ENCODE data around the gene BCAP29. TPM values are rescaled to one million over a fixed set of nuclear protein-coding genes. Genes with fewer than 3 reads are reported as not detected.
"Not testable (repeated sequence)": the region's sequence is repeated elsewhere in the genome, so short reads cannot be mapped to it uniquely, and the experiment has no call there.

The BCAP29 gene, protein sequence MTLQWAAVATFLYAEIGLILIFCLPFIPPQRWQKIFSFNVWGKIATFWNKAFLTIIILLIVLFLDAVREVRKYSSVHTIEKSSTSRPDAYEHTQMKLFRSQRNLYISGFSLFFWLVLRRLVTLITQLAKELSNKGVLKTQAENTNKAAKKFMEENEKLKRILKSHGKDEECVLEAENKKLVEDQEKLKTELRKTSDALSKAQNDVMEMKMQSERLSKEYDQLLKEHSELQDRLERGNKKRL
- 10 to 100 TPM; 84.1 to 95.2 TPM for total RNA-seq
- long read RNA-seq, full-length matches to known transcripts = 113 of 144 reads
- long read RNA-seq, partial matches to known transcripts = 6 of 144 reads
- long read RNA-seq, other reads (novel, unspliced or antisense) = 25 of 144 reads

DNA sequence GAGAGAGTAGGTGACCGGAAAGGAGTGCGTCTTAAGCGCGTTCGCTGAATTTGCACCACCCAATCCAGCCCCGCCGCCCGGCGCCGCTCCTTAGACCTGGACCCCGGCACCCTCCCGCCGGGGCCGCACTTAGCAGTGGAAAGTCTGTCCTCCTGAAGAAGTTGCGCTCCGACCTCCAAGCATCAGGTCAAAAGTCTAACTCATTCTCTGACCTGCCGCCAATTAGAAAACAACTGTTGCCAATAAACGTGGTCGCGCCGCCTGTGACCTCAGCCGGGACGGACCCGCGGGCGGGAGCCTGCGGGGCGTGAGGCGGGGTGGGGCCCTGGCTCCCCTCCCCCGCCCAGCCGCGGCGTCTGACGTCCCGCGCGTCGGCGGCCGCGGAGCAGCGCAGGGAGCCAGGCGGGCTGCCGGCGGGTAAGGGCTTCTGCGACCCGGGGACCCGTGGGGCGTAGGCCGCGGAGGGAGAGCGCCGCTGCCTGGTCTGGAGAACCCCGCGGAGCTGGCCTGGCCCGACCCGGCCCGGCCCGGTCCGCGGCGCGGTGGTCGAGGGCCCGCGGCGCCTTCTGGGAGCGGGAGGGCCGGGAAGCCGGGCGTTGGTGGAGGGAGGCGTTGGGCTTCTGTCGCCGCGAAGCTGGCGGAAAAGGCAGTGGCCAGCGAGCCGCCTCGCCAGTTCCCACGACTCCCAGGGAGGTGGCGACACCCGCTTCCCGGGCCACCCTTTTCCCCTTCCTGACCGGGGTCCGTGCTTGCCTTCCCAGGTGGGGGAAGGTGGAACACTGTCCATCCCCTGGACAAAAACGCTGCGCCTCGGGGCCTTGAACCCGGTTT, at the start of gene BCAP29:
TSS of gene BCAP29 (plus strand) at position 362 of the 831 bp plus-strand sequence. CDS start 527 bp downstream, outside the sequence.
- ATAC-seq (peak; percentile 96 to 99), DNase-seq (peak; percentile 81)
- intact Hi-C loops (cut with DNase I) = no loop called here

DNA sequence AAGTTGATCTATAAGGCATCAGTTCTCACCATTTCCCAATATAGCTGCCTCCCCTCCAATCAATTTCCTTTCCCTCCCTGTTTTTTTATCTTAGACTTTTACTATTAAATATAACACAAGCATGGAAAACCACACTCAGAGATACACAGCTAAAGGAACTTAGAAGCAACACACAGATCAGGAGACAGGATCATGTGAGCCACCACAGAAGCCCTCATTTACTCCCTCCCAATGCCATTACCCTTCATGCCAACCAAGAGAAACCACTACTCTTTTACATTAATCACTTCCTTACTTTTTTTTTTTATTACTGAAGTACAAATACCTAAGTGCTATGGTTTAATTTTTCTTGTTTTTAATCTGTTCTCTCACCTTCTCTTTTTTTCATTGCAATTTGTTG, 49.3 kb upstream of the BCAP29 start:
- intact Hi-C loops (cut with DNase I) = no loop called here
- ATAC-seq = no peak
- no peak for DNase-seq

DNA sequence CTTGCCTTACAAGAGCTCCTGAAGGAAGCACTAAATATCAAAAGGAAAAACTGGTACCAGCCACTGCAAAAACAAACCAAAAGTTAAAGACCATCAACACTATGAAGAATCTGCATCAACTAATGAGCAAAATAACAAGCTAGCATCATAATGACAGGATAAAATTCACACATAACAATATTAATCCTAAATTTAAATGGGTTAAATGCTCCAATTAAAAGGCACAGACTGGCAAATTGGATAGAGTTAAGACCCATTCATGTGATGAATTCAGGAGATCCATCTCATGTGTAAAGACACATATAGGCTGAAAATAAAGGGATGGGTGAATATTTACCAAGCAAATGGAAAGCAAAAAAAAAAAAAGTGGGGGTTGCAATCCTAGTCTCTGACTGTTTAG, 45.9 kb upstream of the BCAP29 start:
- DNase-seq = no peak
- intact Hi-C loops (cut with DNase I) = no loop called here
- no peak for ATAC-seq

DNA sequence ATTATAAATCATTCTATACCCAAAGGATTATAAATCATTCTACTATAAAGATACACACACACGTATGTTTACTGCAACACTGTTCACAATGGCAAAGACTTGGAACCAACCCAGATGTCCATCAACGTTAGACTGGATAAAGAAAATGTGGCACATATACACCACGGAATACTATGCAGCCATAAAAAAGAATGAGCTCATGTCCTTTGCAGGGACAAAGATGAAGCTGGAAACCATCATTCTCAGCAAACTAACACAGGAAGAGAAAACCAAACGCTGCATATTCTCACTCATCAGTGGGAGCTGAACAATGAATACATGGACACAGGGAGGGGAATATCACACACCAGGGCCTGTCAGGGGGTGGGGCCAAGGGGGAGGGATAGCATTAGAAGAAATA, 42.8 kb upstream of the BCAP29 start:
- DNase-seq; ATAC-seq; intact Hi-C loops (cut with DNase I): not testable (repeated sequence)

DNA sequence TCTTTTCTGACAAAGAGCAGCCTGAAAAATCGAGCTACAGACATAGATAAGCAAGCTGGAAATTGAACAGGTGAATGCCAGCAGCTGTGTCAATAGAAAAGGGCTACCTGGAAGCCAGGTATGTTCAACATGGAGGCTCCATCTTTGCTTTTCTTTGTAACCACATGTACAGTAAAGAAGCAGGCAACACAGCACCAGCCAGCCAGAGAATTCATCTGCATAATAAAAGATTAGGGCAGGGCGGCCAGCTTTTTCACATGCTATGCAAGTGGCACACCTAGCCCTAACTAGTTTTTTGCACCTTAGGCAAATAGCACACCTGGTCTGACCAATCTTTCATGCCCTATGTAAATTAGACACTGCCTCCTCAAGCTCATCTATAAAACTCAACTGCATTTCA, 42.0 kb upstream of the BCAP29 start:
- intact Hi-C loops (cut with DNase I) = no loop called here
- DNase-seq = no peak
- no peak for ATAC-seq

DNA sequence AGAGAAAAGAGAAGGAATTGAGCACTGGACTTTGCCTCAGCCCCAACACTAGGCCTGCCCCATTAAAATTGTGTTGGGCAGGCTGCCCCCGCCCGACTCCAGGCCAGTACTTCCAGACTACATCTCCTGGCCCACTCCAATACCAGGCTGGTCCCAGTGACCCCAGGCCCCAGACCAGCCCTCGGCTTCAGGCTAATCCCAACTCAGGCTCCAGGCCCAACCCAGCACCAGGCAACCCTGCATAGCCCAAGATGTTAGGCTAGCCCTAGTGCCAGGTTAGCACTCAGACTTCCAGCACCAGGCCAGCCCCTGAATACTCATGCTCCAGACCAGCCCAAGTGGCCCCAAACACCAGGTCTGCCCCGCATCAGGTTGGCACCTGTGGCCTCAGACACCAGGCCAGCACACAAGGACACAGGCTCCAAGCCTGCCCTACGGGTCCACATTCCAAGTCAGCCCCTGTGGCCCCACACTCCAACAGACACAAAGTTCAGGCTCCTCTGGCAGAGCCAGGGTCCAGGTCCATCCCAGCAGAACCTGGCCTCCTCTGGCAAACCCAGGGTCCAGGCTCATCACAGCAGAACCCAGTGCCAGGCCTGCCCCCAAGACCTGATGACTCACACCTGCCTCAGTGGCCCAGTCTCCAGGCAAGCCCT, 36.6 kb upstream of the BCAP29 start:
- DNase-seq = no peak
- intact Hi-C loops (cut with DNase I) = no loop called here
- ATAC-seq = no peak

DNA sequence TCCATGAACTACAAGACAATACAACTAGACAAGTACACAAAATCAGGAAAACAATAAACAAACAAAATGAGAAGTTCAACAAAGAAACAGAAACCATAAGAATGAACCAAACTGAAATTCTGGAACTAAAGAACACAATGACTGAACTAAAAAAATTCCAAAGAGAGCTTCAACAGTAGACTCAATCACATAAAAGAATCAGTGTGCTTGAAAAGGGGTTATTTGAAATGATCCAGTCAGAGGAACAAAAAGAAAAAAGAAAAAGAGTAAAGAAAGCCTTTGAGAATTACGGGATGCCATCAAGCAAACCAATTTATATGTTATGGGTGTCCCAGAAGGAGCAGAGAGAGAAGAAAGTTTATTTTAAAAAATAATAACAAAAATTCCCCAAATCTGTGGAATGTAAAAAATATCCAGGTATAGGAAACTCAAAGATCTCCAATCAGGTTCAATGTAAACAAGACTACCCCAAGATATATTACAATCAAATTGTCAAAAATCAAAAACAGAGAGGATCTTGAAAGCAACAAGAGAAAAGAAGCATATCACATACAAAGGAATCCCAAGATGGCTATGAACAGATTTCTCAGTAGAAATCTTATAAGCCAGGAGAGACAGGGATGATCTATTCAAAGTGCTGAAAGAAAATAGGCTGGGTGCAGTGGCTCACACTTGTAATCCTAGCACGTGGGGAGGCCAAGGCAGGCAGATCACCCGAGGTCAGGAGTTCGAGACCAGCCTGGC, 35.0 kb upstream of the BCAP29 start:
- intact Hi-C loops (cut with DNase I) = no loop called here
- DNase-seq = no peak
- no peak for ATAC-seq

DNA sequence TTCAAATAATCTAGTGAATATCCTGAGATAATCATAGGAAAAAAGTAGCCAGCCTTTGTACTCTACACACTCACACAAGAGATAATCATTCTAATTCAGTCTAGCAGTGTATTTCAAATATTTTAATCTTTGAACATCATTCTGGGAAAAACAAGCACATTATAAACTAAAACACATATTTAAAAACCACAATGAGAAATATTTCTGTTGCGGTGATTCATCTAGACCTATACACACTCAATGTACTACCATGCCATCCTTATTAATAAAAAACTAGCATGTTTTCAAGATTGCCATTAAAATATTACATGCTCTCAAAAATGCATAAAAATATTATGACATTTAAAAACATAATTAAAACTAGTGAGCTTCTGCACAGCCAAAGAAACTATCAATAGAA, 28.1 kb upstream of the BCAP29 start:
- intact Hi-C loops (cut with DNase I) = no loop called here
- ATAC-seq (no peak), DNase-seq (no peak)

DNA sequence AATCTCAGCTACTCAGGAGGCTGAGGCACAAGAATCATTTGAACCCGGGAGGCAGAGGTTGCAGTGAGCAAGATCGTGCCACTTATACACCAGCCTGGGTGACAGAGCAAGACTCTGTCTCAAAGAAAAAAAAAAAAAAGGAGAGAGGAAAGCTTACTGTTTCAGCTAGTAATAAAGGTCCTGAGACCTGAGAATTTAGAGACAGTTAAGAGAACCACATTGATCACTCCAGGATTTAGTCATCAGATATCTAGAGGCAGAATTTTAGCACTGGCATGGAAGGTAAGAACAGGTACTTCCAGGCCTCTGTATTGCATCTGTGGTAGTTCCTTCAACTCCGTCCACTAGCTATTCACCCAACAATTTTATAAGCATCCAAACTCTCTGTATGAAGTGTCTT, 24.2 kb upstream of the BCAP29 start:
- DNase-seq (no peak), ATAC-seq (no peak)
- intact Hi-C loops (cut with DNase I) = no loop called here

DNA sequence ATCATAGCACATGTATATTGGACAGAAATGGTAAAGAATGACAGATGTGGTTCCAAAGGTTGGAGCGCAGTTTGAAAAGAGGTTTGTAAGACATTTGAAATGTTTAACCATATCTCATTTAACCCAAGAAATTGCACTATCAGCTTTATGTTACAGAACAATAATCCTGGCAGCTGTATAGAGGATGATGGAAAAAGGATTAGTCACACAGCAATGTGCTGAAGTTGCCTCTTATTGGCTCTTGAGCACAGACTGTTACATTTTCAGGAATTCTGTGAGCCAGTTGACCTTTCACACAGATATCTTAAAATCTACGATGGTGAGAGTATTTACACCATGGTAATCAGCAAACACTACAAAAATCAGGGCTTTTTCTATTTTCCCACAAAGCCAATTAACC, 20.2 kb upstream of the BCAP29 start:
- ATAC-seq = no peak
- DNase-seq = no peak
- intact Hi-C loops (cut with DNase I) = loop anchor here in 1 of 2 donors (5.0 to 10.0 kb wide), 2 partner anchors 78 to 355 kb away; no protein-coding TSS in a partner anchor

DNA sequence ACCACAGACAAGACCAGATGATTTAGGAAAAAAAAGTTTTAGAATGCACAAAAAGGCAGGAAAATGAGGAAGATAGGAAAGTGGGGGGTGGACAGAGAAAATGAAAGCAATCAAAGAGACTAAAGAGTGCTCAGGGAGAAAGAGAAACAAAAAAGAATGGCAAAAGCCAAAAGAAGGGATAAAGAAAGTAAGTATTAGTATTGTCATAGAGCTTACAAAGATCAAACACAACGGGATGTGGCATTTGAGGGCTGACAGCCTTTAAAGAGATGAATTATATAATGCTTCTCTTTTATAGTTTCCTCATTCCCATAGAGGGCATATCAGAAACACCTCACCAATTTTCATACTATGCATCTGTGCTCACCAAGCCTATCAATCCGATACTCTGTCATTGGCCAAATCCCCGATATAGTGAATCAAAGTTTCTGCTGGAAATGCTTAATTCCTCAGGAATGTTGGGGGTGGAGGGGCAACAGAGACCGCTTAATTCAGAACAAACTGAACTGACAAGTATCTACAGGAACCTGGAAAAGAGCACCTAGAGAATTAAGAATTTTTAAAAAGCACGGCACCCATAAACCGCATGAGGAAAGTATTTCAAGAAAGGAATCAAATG, 19.0 kb upstream of the BCAP29 start:
- no peak for DNase-seq
- intact Hi-C loops (cut with DNase I) = loop anchor here in 1 of 2 donors (5.0 to 10.0 kb wide), 2 partner anchors 79 to 356 kb away; no protein-coding TSS in a partner anchor
- ATAC-seq = no peak

DNA sequence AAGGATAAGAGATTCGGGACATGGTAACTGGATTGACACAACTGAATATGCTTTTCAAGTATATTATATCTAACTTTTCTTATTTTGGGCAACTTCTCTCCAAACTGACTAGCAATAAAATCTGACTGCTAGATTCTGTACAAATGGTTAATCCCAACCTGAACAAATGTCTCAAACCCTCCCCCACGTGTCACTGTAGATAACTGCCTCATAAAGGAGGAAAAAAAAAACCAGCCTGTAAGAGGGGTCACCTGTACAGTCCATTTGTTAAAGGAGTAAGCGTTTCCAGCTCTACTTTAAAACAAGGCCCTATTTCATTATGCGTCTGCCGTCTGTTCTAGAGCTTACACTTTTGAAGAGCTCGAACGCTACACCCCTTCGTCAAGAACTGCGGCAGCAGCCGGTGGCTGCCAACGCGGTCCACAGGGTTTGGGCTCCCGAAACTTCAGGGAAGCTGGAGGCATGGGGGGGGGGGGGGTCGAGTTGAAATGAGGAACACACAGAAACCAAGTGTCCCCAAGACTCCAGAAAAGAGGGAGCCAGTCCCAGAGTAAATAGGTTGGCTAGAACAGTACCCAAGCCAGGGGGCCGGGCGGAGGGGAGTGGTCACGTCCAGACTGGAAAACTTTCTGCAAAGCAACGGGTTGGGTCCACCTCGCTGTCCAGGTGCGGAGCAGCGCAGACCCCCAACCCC, 16.8 kb upstream of the BCAP29 start:
- intact Hi-C loops (cut with DNase I) = loop anchor here in 1 of 2 donors (5.0 to 10.0 kb wide), 2 partner anchors 81 to 358 kb away; no protein-coding TSS in a partner anchor
- no peak for DNase-seq
- ATAC-seq = peak; percentile 74 to 83

DNA sequence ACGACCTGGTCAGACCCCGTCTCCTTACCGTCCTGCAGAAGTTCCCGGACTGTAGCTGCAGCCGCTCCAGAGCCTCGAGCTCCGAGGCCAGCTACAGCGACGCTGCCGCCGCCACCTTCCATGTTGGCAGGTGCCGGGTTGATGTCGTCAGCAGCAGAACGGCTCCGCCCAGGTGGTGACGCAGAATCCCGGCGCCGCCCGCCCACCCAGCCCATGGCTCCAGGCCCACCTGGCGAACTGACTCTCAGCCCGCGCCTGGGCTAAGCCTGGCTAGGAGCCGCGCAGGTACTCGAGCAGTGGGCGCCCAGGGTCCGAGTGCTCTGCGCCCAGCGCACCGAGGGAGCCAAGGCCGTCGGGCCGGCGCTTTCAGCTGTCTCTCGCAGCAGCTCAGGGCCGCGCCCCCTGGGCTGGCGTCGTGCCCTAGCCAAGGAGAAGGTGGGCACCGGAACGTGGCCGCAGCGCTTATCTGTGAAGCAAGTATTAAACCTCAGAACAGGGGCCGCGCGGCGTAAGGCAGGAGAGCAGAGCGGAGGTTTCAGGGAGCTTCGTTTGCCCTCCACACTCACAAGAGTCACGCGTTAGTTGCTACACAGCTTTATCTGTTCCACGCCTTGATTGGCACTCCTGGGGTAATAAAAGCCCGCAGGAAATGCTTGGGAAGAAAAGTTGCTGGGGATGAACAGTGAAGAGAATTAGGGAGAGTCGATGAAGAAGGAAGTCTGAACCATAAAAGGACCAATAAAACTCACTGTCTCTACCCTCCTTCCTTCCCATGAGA, 16.1 kb upstream of the BCAP29 start, which contains the start of the genes COG5 and DUS4L:
TSS of gene COG5 (minus strand) at position 146 of the 778 bp plus-strand sequence. CDS start at position 122, 24 bp downstream.
TSS of gene DUS4L (plus strand) at position 197 of the 778 bp plus-strand sequence. CDS start 3,100 bp downstream, outside the sequence.
- ATAC-seq = peak; percentile 97
- intact Hi-C loops (cut with DNase I) = loop anchor here in 1 of 2 donors (5.0 to 10.0 kb wide), 2 partner anchors 82 to 359 kb away; no protein-coding TSS in a partner anchor
- peak; percentile 84 for DNase-seq

DNA sequence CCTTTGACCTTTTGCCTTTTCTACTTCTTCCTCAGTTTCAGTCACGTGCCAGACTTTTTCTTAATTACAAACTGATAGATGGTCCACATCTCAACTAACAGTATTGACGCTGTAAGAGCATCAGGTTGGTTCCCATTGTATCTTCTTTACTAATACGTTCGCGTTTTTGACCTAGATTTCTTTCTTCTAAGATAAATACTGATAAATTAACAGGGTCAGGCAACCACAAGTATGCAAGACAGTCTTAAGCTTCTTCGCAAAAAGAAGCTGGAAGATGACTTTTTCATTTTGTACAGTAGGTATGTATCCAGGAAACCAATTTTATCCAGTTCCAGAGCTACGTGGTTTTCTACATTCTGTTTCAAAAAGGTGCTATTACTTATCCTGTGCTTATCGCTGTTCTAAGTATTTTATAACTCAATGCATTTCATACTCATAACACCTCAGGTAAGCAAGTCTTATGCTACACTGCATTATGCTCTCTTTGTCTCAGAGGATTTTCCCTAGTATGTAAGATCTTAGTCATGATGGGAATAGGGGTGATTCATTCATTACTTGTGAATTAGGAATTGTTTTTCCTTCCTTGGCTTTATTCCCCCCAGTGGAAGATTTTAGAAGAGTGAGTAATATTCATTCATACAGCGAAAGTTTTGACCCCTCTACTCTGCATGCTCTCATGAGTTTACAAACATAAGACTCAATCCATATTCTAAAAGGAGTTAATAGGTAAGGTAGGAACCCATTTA, 15.3 kb upstream of the BCAP29 start:
- intact Hi-C loops (cut with DNase I) = loop anchor here in 1 of 2 donors (5.0 to 10.0 kb wide), 2 partner anchors 82 to 360 kb away; no protein-coding TSS in a partner anchor
- peak in 1 of 2 donors; percentile 12 for ATAC-seq

DNA sequence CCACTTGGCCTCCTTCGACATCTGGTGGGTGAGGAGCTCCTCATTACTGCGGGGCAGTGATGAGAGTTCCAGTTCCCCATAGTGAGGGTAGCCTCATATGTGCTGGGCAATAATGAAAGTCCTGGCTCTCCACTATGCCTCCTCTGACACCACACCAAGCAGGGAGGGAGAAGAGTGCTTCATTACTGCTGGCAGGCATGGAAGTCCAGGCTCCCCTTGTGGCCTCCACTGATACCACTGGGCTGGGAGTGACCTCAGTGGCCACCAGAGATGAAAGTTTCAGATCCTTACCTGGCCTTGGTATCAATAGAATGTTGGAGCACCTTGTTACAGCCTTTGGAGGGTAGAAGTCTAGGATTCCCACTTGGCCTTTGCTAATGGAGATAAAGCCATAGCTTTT, 9.7 kb upstream of the BCAP29 start:
- no peak for ATAC-seq
- DNase-seq = no peak
- intact Hi-C loops (cut with DNase I) = no loop called here

More for the DNA sequence above, 15.3 kb upstream of the BCAP29 start:
- DNase-seq = no peak

DNA sequence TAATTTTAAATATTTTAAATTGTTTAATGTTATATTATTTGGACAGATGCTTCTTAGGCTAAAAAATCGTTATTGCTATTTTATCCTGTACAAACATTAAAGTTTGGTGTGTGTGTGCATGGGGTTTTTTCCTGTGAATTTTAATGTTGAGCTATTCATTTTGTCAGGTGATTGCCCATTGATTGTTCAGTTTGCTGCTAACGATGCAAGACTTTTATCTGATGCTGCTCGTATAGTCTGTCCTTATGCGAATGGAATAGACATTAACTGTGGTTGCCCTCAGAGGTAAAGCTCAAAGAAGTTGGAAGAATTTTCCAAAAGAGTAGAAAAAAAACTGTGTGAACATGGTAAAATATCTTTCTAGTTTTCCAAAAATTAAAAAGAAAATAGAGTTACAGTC, 6.5 kb upstream of the BCAP29 start:
- ATAC-seq = no peak
- intact Hi-C loops (cut with DNase I) = no loop called here

More for the DNA sequence above, 6.5 kb upstream of the BCAP29 start:
- no peak for DNase-seq

All from left cardiac atrium (tissue), 4 donors.